Measurements from ENCODE around the gene INTS1.

DNA sequence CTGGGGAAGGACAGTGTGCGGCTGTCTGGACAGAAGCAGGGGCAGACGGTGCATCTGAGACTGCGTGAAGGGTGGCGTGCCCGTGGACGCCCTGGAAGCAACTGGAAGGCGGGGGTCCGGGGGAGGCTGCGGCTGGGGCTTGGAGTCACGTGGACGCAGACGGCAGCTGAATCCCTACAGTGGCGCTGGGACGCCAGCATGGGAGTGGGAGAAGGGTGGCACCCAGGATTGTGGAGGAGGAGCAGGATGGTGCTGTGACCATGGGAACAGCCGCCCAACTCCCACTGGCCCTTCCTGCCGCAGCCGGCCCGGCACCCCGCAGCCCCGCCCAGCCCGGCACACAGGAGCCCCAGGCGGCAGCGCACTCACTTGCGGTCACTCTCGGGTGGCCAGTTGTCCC lies 9.7 kb downstream of the INTS1 start:
- no peak for TF ChIP-seq EZH2phosphoT487 (IDR thresholded peaks at IDR 0.05; ENCODE audit: low read depth, severe bottlenecking, unreplicated experiment)
- TF ChIP-seq, protein P1, sequence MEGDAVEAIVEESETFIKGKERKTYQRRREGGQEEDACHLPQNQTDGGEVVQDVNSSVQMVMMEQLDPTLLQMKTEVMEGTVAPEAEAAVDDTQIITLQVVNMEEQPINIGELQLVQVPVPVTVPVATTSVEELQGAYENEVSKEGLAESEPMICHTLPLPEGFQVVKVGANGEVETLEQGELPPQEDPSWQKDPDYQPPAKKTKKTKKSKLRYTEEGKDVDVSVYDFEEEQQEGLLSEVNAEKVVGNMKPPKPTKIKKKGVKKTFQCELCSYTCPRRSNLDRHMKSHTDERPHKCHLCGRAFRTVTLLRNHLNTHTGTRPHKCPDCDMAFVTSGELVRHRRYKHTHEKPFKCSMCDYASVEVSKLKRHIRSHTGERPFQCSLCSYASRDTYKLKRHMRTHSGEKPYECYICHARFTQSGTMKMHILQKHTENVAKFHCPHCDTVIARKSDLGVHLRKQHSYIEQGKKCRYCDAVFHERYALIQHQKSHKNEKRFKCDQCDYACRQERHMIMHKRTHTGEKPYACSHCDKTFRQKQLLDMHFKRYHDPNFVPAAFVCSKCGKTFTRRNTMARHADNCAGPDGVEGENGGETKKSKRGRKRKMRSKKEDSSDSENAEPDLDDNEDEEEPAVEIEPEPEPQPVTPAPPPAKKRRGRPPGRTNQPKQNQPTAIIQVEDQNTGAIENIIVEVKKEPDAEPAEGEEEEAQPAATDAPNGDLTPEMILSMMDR (IDR thresholded peaks at IDR 0.05; ENCODE audit: poor library complexity) = no peak

Measured in hepatocyte (in vitro differentiated cells).